ENCODE measurements around the gene HSPBAP1. TPM values are rescaled to one million over a fixed set of nuclear protein-coding genes. Genes with fewer than 3 reads are reported as not detected.

HSPBAP1 gene
- total and polyA plus RNA-seq, 3 donors from 2014 or later = 10.6 to 26.5 (median 11.1) TPM

DNA sequence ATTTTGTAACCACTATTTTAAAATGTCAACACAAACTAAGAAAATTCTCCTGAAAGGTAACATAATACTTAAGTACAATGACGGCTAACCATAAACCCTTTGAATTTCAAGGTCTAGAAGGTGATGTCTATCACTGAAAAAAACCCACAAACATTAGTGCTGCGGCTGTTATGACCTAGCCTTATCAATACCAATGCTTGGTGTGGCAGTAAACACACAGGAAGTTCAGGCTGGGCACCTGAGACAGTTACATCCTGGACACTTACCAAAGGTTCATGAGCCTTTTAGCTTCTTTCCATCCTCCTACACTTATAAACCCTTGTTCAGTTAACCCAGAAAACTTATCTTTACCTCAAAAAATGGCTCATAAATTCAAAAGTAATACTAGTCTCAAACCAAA, 5.8 kb downstream of the HSPBAP1 start:
- H3K27me3 ChIP-seq = no peaks in the 10 kb centered on the region
- TF ChIP-seq, protein P1, sequence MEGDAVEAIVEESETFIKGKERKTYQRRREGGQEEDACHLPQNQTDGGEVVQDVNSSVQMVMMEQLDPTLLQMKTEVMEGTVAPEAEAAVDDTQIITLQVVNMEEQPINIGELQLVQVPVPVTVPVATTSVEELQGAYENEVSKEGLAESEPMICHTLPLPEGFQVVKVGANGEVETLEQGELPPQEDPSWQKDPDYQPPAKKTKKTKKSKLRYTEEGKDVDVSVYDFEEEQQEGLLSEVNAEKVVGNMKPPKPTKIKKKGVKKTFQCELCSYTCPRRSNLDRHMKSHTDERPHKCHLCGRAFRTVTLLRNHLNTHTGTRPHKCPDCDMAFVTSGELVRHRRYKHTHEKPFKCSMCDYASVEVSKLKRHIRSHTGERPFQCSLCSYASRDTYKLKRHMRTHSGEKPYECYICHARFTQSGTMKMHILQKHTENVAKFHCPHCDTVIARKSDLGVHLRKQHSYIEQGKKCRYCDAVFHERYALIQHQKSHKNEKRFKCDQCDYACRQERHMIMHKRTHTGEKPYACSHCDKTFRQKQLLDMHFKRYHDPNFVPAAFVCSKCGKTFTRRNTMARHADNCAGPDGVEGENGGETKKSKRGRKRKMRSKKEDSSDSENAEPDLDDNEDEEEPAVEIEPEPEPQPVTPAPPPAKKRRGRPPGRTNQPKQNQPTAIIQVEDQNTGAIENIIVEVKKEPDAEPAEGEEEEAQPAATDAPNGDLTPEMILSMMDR (IDR thresholded peaks at IDR 0.05) = no peak
- no peak for TF ChIP-seq POLR2A (IDR thresholded peaks at IDR 0.05)
- H3K9me3 ChIP-seq = no peaks in the 10 kb centered on the region
- no peak for DNase-seq
- no peaks in the 10 kb centered on the region for H3K36me3 ChIP-seq (ENCODE audit: low read depth, missing control alignments)
- 82 to 83% methylated on average over 2 of the region's 2 CpGs for WGBS, 2 donors
- H3K27ac ChIP-seq = no peak overlapping the region
- no peak overlapping the region for H3K4me3 ChIP-seq
- intact Hi-C loops (cut with DNase I; ENCODE audit: low total_unique reads) = no loop called here
- H3K4me1 ChIP-seq = no peaks in the 10 kb centered on the region

DNA sequence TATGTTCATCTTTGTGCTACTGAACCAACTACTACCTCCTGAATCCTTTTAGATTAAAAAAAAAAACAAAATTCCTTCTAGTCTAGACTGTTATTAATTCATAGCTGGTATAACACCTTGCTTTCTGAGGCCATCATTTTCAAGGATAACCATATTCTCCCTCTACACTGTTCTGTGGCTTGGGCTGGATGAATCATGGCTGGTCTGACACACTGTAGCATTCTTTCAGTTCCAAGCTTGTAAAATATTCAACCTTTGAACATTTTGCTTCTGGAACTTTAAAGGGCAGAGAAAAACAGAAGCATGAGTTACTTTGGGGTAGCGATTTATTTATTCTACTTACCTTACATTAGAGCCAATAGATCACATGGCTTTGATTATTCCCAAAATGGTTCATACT, 7.6 kb downstream of the HSPBAP1 start:
- no peaks in the 10 kb centered on the region for H3K9me3 ChIP-seq
- intact Hi-C loops (cut with DNase I; ENCODE audit: low total_unique reads) = no loop called here
- no peaks in the 10 kb centered on the region for H3K27me3 ChIP-seq
- H3K36me3 ChIP-seq (ENCODE audit: low read depth, missing control alignments) = no peaks in the 10 kb centered on the region
- 71 to 90% methylated on average over 1 of the region's 1 CpG for WGBS, 2 donors
- peaks cover 3% of the 10 kb centered on the region for H3K4me1 ChIP-seq
- no peak for DNase-seq
- no peak overlapping the region for H3K27ac ChIP-seq
- TF ChIP-seq POLR2A (IDR thresholded peaks at IDR 0.05) = no peak
- TF ChIP-seq, protein P1 (IDR thresholded peaks at IDR 0.05) = no peak
- H3K4me3 ChIP-seq = no peak overlapping the region

DNA sequence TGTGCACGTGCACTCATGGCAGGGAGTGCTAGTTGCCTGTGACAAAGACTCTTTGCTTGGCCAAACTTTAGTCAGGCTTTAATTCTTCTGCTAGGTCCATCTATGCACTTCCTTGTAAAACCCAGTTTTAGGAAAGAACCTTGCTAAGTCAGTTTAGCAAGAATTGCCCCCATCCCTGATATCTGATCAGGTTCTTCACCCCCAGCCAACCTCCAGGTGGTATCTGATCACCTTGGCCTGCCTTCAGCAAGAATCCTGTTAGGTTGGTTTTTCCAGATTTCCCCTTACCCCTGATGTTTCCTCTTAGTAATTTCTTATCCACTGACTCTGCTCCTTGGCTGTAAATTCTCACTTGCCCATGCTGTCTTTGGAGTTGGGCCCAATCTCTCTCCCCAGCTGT, 8.4 kb downstream of the HSPBAP1 start:
- 92 to 97% methylated on average over 1 of the region's 1 CpG for WGBS, 2 donors
- DNase-seq = no peak
- no peak overlapping the region for H3K4me3 ChIP-seq
- no peak overlapping the region for H3K27ac ChIP-seq
- intact Hi-C loops (cut with DNase I; ENCODE audit: low total_unique reads) = no loop called here
- H3K27me3 ChIP-seq = no peaks in the 10 kb centered on the region
- no peaks in the 10 kb centered on the region for H3K9me3 ChIP-seq
- H3K4me1 ChIP-seq = peaks cover 3% of the 10 kb centered on the region
- no peaks in the 10 kb centered on the region for H3K36me3 ChIP-seq (ENCODE audit: low read depth, missing control alignments)
- TF ChIP-seq, protein P1 (IDR thresholded peaks at IDR 0.05) = no peak
- TF ChIP-seq POLR2A (IDR thresholded peaks at IDR 0.05) = no peak

DNA sequence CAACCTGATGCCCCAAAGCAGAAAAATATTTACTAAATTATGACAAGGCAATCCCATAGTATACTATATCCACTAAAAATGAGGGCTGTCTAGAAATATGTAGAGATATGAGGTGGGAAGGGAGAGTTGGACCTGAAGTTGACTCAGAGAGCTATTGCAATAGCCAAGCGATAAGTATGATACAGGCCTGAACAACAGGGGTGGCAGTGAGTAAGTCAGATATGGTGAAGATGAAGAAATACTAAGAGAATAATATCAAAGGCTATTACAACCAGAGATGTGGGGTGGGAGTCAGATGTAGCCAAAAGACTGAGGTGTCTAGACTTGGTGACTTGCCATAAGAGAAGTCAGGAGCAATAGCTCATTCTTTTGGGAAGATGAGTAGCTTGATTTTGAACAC, 9.2 kb downstream of the HSPBAP1 start:
- Histone ChIP-seq H3K4me1 (peaks cover 3% of the 10 kb centered on the region), H3K36me3 (ENCODE audit: low read depth, missing control alignments) (no peaks in the 10 kb centered on the region), H3K27ac (no peak overlapping the region), H3K27me3 (no peaks in the 10 kb centered on the region), H3K9me3 (no peaks in the 10 kb centered on the region), H3K4me3 (no peak overlapping the region)
- DNase-seq = no peak
- intact Hi-C loops (cut with DNase I; ENCODE audit: low total_unique reads) = no loop called here
- TF ChIP-seq, protein P1 (IDR thresholded peaks at IDR 0.05) = no peak
- no peak for TF ChIP-seq POLR2A (IDR thresholded peaks at IDR 0.05)
- WGBS, 2 donors = 98 to 100% methylated on average over 1 of the region's 1 CpG

DNA sequence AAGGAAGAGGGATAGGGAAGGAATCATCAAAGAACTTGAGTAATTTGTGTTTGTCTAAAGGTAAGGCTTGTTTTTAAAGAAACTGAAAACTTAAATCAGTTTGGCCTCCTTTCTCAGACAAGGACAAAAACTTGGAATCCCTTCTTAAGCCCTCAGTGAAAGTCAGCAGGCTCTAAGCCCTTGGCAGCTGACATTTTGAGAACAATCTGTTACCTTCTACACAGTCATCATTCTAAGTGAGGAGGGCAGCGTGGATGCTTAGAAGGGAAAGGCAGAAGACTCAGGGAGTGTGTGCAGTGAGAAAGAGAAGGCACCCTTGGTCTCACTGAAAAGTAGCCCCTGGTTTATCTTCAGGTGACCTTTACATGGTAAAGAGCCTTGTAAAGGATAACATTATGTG, 10.8 kb downstream of the HSPBAP1 start:
- Histone ChIP-seq H3K36me3 (ENCODE audit: low read depth, missing control alignments) (no peaks in the 10 kb centered on the region), H3K4me3 (no peak overlapping the region), H3K9me3 (no peaks in the 10 kb centered on the region), H3K27ac (no peak overlapping the region), H3K27me3 (no peaks in the 10 kb centered on the region), H3K4me1 (peaks cover 3% of the 10 kb centered on the region)
- intact Hi-C loops (cut with DNase I; ENCODE audit: low total_unique reads) = no loop called here
- TF ChIP-seq, protein P1 (IDR thresholded peaks at IDR 0.05) = no peak
- no peak for TF ChIP-seq POLR2A (IDR thresholded peaks at IDR 0.05)
- no peak for DNase-seq
- WGBS, 2 donors = 59 to 63% methylated on average over 1 of the region's 1 CpG
